ENCODE results near the gene MYO1B.

Gene MYO1B

GRCh38 chr2:191459158-191459557 lies 214.0 kb downstream of the MYO1B start:
- no peak for DNase-seq (ENCODE audit: low read depth)

GRCh38 chr2:191462370-191462769 lies 217.2 kb downstream of the MYO1B start:
- DNase-seq (ENCODE audit: low read depth), result no peak

GRCh38 chr2:191463790-191464189 lies 218.6 kb downstream of the MYO1B start:
- no peak for DNase-seq (ENCODE audit: low read depth)

- no peak for DNase-seq (ENCODE audit: low read depth)
Observed at GRCh38 chr2:191465766-191466420, 220.7 kb downstream of the MYO1B start.

GRCh38 chr2:191467113-191467512 lies 221.9 kb downstream of the MYO1B start:
- no peak for DNase-seq (ENCODE audit: low read depth)

GRCh38 chr2:191470306-191470705 lies 225.1 kb downstream of the MYO1B start:
- no peak for DNase-seq (ENCODE audit: low read depth)

GRCh38 chr2:191474464-191474863 lies 229.3 kb downstream of the MYO1B start:
- no peak for DNase-seq (ENCODE audit: low read depth)
